Osteoblast (primary cell): ENCODE measurements around the gene POU6F1. TPM values are rescaled to one million over a fixed set of nuclear protein-coding genes. Genes with fewer than 3 reads are reported as not detected.
A peak's percentile ranks its signal among the peaks of the same experiment; 100 is the strongest.

ENCODE experiments used
- DNase-seq: peaks from one replicate; pipeline ENCODE4 v3.0.0; 2011; ENCODE audit warnings: low spot score, mixed read lengths; ENCODE audit not compliant: insufficient read length; ENCODE audit errors: missing footprints
- H2AFZ ChIP-seq: 2 replicates; pipeline ENCODE4 v1.6.0; 2011; ENCODE audit warnings: mild to moderate bottlenecking, low read length
- H3K27ac ChIP-seq: 2 replicates; pipeline ENCODE4 v1.5.1; 2011; ENCODE audit warnings: mild to moderate bottlenecking, low read depth, low read length, moderate library complexity
- H3K27me3 ChIP-seq: 2 replicates; pipeline ENCODE4 v1.6.0; 2012; ENCODE audit warnings: mild to moderate bottlenecking, control low read depth, inconsistent platforms, low read length, moderate library complexity; ENCODE audit not compliant: insufficient read depth
- H3K36me3 ChIP-seq: 2 replicates; pipeline ENCODE4 v1.5.1; 2011; ENCODE audit warnings: mild to moderate bottlenecking, low read length, control low read depth, moderate library complexity; ENCODE audit not compliant: insufficient read depth
- H3K4me1 ChIP-seq: 2 replicates; pipeline ENCODE4 v1.5.1; 2011; ENCODE audit warnings: mild to moderate bottlenecking, low read length, control low read depth, moderate library complexity; ENCODE audit not compliant: insufficient read depth
- H3K4me2 ChIP-seq: 2 replicates; pipeline ENCODE4 v1.6.0; 2011; ENCODE audit warnings: mild to moderate bottlenecking, low read length; ENCODE audit not compliant: insufficient read depth
- H3K4me3 ChIP-seq: fragments of 200-600 bp; sonication (generic); 3 replicates; pipeline ENCODE4 v1.5.1; 2012; ENCODE audit warnings: mild to moderate bottlenecking, low read length, inconsistent platforms; ENCODE audit not compliant: insufficient read depth
- H3K79me2 ChIP-seq: 2 replicates; pipeline ENCODE4 v1.6.0; 2012; ENCODE audit warnings: mild to moderate bottlenecking, low read length, control low read depth, inconsistent platforms; ENCODE audit not compliant: insufficient read depth
- H3K9me3 ChIP-seq: 2 replicates; pipeline ENCODE4 v1.5.1; 2011; ENCODE audit warnings: low read depth, low read length, control low read depth
- H4K20me1 ChIP-seq: 2 replicates; pipeline ENCODE4 v1.6.0; 2012; ENCODE audit warnings: mild to moderate bottlenecking, low read length, control low read depth; ENCODE audit not compliant: insufficient read depth
- CTCF ChIP-seq: IDR thresholded peaks from 2 replicates; pipeline ENCODE4 v1.5.1; 2011; ENCODE audit warnings: mild to moderate bottlenecking, low read depth, low read length, moderate library complexity; ENCODE audit errors: extremely low read depth
- total RNA-seq: library from RNA; depleted of rRNA; stranded (reverse); fragments of >200 nt; gene quantifications from 2 replicates; pipeline ENCODE4 v1.2.3, GENCODE V29; 2012

The POU6F1 gene
- total RNA-seq, 1 donor, result 7.6 TPM

- TF ChIP-seq CTCF, result no peak
- DNase-seq, result no peak
- Histone ChIP-seq H3K79me2 (peaks cover 29% of the 10 kb centered on the region), H3K4me3 (peak overlapping the region; percentile 91), H3K9me3 (no peaks in the 10 kb centered on the region), H3K4me1 (peaks cover 29% of the 10 kb centered on the region), H2AFZ (peak overlapping the region; percentile 93), H4K20me1 (peaks cover 6% of the 10 kb centered on the region), H3K27me3 (no peaks in the 10 kb centered on the region), H3K4me2 (peak overlapping the region; percentile 100), H3K27ac (peak overlapping the region; percentile 100), H3K36me3 (peaks cover 28% of the 10 kb centered on the region)
Observed at GRCh38 chr12:51238037-51238509, 20.2 kb upstream of the POU6F1 start.

- H2AFZ ChIP-seq, result no peak overlapping the region
- DNase-seq, result no peak
- H3K9me3 ChIP-seq, result no peaks in the 10 kb centered on the region
- H3K79me2 ChIP-seq, result peaks cover 2% of the 10 kb centered on the region
- TF ChIP-seq CTCF, result no peak
- no peaks in the 10 kb centered on the region for H3K27me3 ChIP-seq
- no peak overlapping the region for H3K4me2 ChIP-seq
- H3K4me1 ChIP-seq, result peaks cover 5% of the 10 kb centered on the region
- no peaks in the 10 kb centered on the region for H3K36me3 ChIP-seq
- H3K4me3 ChIP-seq, result no peak overlapping the region
- no peaks in the 10 kb centered on the region for H4K20me1 ChIP-seq
- no peak overlapping the region for H3K27ac ChIP-seq
Observed at GRCh38 chr12:51234530-51234929, 16.7 kb upstream of the POU6F1 start.

- TF ChIP-seq CTCF, result no peak
- H3K9me3 ChIP-seq, result no peaks in the 10 kb centered on the region
- H3K4me1 ChIP-seq, result no peaks in the 10 kb centered on the region
Observed at GRCh38 chr12:51232642-51233041, 14.8 kb upstream of the POU6F1 start.

GRCh38 chr12:51229116-51229809 is 11.4 kb upstream of the POU6F1 start:
- Histone ChIP-seq H3K79me2 (no peaks in the 10 kb centered on the region), H3K9me3 (no peaks in the 10 kb centered on the region)

More at GRCh38 chr12:51232642-51233041, 14.8 kb upstream of the POU6F1 start:
- no peaks in the 10 kb centered on the region for H3K27me3 ChIP-seq
- H3K79me2 ChIP-seq, result no peaks in the 10 kb centered on the region
- no peak overlapping the region for H3K4me2 ChIP-seq
- no peaks in the 10 kb centered on the region for H3K36me3 ChIP-seq
- H3K27ac ChIP-seq, result no peak overlapping the region
- no peak for DNase-seq
- H2AFZ ChIP-seq, result no peak overlapping the region
- no peak overlapping the region for H3K4me3 ChIP-seq
- no peaks in the 10 kb centered on the region for H4K20me1 ChIP-seq

More at GRCh38 chr12:51229116-51229809, 11.4 kb upstream of the POU6F1 start:
- H3K27ac ChIP-seq, result no peak overlapping the region
- no peaks in the 10 kb centered on the region for H4K20me1 ChIP-seq
- no peak overlapping the region for H2AFZ ChIP-seq
- no peaks in the 10 kb centered on the region for H3K27me3 ChIP-seq
- no peak for DNase-seq
- TF ChIP-seq CTCF, result no peak
- no peak overlapping the region for H3K4me2 ChIP-seq
- H3K4me3 ChIP-seq, result no peak overlapping the region
- no peaks in the 10 kb centered on the region for H3K36me3 ChIP-seq
- no peaks in the 10 kb centered on the region for H3K4me1 ChIP-seq
